Endothelial cell of umbilical vein (primary cell): ENCODE measurements around the gene NELL2. TPM values are rescaled to one million over a fixed set of nuclear protein-coding genes. Genes with fewer than 3 reads are reported as not detected.

ENCODE experiments used
- BruUV-seq: library from RNA; stranded (reverse); fragments of 400-500 nt; replicated peaks from 2 replicates; lab custom pipeline; 2021; lab: Mats Ljungman, UMichigan
- CTCF ChIA-PET: fragments of 300-600, 350-600 bp; sonication (Branson Sonifier 250); formaldehyde crosslinking; loops from one replicate; lab custom pipeline; 2021; ENCODE audit warnings: antibody characterized with exemption, inconsistent platforms; lab: Charles Lee
- POLR2A ChIA-PET: fragments of 300-600, 350-600 bp; sonication (Branson Sonifier 250); formaldehyde crosslinking; loops from one replicate; lab custom pipeline; 2021; ENCODE audit warnings: antibody characterized with exemption, inconsistent platforms; lab: Charles Lee
- DNase-seq: peaks from one replicate; pipeline ENCODE4 v3.0.0-alpha.2; 2011; ENCODE audit warnings: low read depth, low spot score
- FAIRE-seq: peaks from 2 replicates; lab custom pipeline; 2011; peaks lifted over from hg19 to GRCh38; lab: Jason Lieb, UNC
- H2AFZ ChIP-seq: 2 replicates; pipeline ENCODE4 v1.6.0; 2012; ENCODE audit warnings: low read depth, low read length, control low read depth, inconsistent platforms
- H3K27ac ChIP-seq: 2 replicates; pipeline ENCODE4 v1.5.1; 2011; ENCODE audit warnings: low read depth, mild to moderate bottlenecking, control low read depth, low read length, moderate library complexity; ENCODE audit not compliant: insufficient read depth
- H3K27me3 ChIP-seq, 2 experiments: 2 replicates each; pipeline versions ENCODE4 v1.6.0 to v1.6.1; 2011; ENCODE audit warnings: low read length in 2 of 2, mixed read lengths in 1 of 2; ENCODE audit not compliant: control insufficient read depth in 2 of 2, insufficient read depth in 2 of 2
- H3K36me3 ChIP-seq, 2 experiments: 2 replicates in 1 of 2; 3 replicates in 1 of 2; pipeline ENCODE4 v1.5.1; 2011; ENCODE audit warnings: low read length in 2 of 2, mild to moderate bottlenecking in 1 of 2, moderate library complexity in 1 of 2; ENCODE audit not compliant: control insufficient read depth in 2 of 2, insufficient read depth in 2 of 2; ENCODE audit errors: extremely low read depth in 1 of 2
- H3K4me1 ChIP-seq: 3 replicates; pipeline ENCODE4 v1.5.1; 2011; ENCODE audit warnings: mild to moderate bottlenecking, low read length; ENCODE audit not compliant: control insufficient read depth, insufficient read depth; ENCODE audit errors: extremely low read depth
- H3K4me2 ChIP-seq: 2 replicates; pipeline ENCODE4 v1.6.1; 2011; ENCODE audit warnings: low read length, control low read depth, mixed read lengths; ENCODE audit not compliant: insufficient read depth
- H3K4me3 ChIP-seq, 3 experiments: fragments of 200-600 bp in 1 of 3; sonication (generic), shearing (Covaris generic) in 1 of 3; replicated peaks in 1 of 3; 2 replicates each; pipeline ENCODE4 v1.5.1; 2011 to 2016; ENCODE audit warnings: control low read depth in 3 of 3, low read length in 3 of 3, mild to moderate bottlenecking in 2 of 3, inconsistent platforms in 1 of 3, low read depth in 1 of 3, moderate library complexity in 1 of 3; ENCODE audit not compliant: insufficient read depth in 1 of 3
- H3K79me2 ChIP-seq: 2 replicates; pipeline ENCODE4 v1.6.0; 2012; ENCODE audit warnings: low read length, inconsistent platforms; ENCODE audit not compliant: control insufficient read depth, insufficient read depth
- H3K9ac ChIP-seq: replicated peaks from 2 replicates; pipeline ENCODE3; 2011; ENCODE audit warnings: low read length, control low read depth; ENCODE audit not compliant: insufficient read depth; ENCODE audit errors: extremely low read depth
- H3K9me1 ChIP-seq: replicated peaks from 3 replicates; pipeline ENCODE4 v1.6.0; 2011; ENCODE audit warnings: mild to moderate bottlenecking, low read length; ENCODE audit not compliant: control insufficient read depth, insufficient read depth; ENCODE audit errors: extremely low read depth
- H3K9me3 ChIP-seq: replicated peaks from 2 replicates; pipeline ENCODE4 v1.5.1; 2012; ENCODE audit warnings: low read length, inconsistent platforms; ENCODE audit not compliant: control insufficient read depth, insufficient read depth
- H4K20me1 ChIP-seq: replicated peaks from 2 replicates; pipeline ENCODE3; 2011; ENCODE audit warnings: mild to moderate bottlenecking, low read length; ENCODE audit not compliant: control insufficient read depth, insufficient read depth; ENCODE audit errors: extremely low read depth
- EZH2 ChIP-seq: IDR thresholded peaks from 2 replicates; pipeline ENCODE4 v1.6.1; 2012; ENCODE audit warnings: borderline replicate concordance, low read depth, mild to moderate bottlenecking, moderate library complexity, low read length, inconsistent platforms; ENCODE audit not compliant: severe bottlenecking
- FOS ChIP-seq: IDR thresholded peaks from 2 replicates; pipeline ENCODE4 v1.6.1; 2011; ENCODE audit warnings: mild to moderate bottlenecking, low read length, moderate library complexity, borderline replicate concordance; ENCODE audit not compliant: insufficient read depth
- GATA2 ChIP-seq: IDR thresholded peaks from 2 replicates; pipeline ENCODE4 v1.7.0; 2011; ENCODE audit warnings: low read depth, mild to moderate bottlenecking, moderate library complexity, mixed read lengths, low read length; ENCODE audit not compliant: insufficient read length, insufficient read depth
- JUN ChIP-seq: IDR thresholded peaks from 2 replicates; pipeline ENCODE4 v1.6.1; 2011; ENCODE audit warnings: borderline replicate concordance, low read depth; ENCODE audit not compliant: insufficient read length, insufficient read depth
- MAX ChIP-seq: IDR thresholded peaks from 2 replicates; pipeline ENCODE4 v1.6.1; 2011; ENCODE audit not compliant: insufficient read depth, insufficient read length
- MYC ChIP-seq: IDR thresholded peaks from one replicate; pipeline ENCODE4 v1.6.1; 2011; ENCODE audit warnings: mild to moderate bottlenecking, low read depth, low read length
- POLR2A ChIP-seq: IDR thresholded peaks from 2 replicates; pipeline ENCODE4 v1.6.1; 2012; ENCODE audit warnings: low read depth, mild to moderate bottlenecking, control low read depth, low read length
- POLR2AphosphoS5 ChIP-seq: IDR thresholded peaks from 2 replicates; pipeline ENCODE4 v1.6.1; 2012; ENCODE audit warnings: low read depth, mild to moderate bottlenecking, control low read depth, low read length, moderate library complexity; ENCODE audit not compliant: insufficient read depth
- dilution Hi-C: fragments of 300-500 bp; cut with MboI; formaldehyde crosslinking; loops from one replicate; pipeline ENCODE4 v1.15.0; 2019; ENCODE audit warnings: low sequenced_read_pairs; ENCODE audit not compliant: extremely low pct_ligation_motif_present
- intact Hi-C: fragments of 100-400 bp; cut with micrococcal nuclease; formaldehyde crosslinking; loops from one replicate; pipeline ENCODE4 v1.10.0; 2022
- polyA plus RNA-seq, 4 experiments: library from polyadenylated mRNA; depleted of rRNA in 3 of 4; stranded (reverse) in 3 of 4; unstranded in 1 of 4; fragments of >200 nt; gene quantifications; 2 replicates each; pipeline versions ENCODE4 v1.2.1 to v1.2.3, GENCODE V29; 2011 to 2012; ENCODE audit warnings: missing spikeins in 1 of 4
- total RNA-seq: library from RNA; stranded (reverse); gene quantifications from 2 replicates; pipeline ENCODE4 v1.2.3, GENCODE V29; 2021
- TF ChIP-seq, protein P1 (sequence below), 2 donors: IDR thresholded peaks; 1 replicate in 1 of 2; 2 replicates in 1 of 2; pipeline ENCODE4 v1.5.1; 2011; ENCODE audit warnings: low read length in 2 of 2, mild to moderate bottlenecking in 2 of 2, moderate library complexity in 2 of 2, control low read depth in 1 of 2, inconsistent platforms in 1 of 2, low read depth in 1 of 2; ENCODE audit not compliant: insufficient read depth in 1 of 2; ENCODE audit errors: extremely low read depth in 1 of 2

Gene NELL2
- total and polyA plus RNA-seq, 2 donors (not counting 3 experiments of a cell fraction or from before 2014, with no cell fraction given): 0.11 to 0.49 TPM

- TF ChIP-seq, protein P1, sequence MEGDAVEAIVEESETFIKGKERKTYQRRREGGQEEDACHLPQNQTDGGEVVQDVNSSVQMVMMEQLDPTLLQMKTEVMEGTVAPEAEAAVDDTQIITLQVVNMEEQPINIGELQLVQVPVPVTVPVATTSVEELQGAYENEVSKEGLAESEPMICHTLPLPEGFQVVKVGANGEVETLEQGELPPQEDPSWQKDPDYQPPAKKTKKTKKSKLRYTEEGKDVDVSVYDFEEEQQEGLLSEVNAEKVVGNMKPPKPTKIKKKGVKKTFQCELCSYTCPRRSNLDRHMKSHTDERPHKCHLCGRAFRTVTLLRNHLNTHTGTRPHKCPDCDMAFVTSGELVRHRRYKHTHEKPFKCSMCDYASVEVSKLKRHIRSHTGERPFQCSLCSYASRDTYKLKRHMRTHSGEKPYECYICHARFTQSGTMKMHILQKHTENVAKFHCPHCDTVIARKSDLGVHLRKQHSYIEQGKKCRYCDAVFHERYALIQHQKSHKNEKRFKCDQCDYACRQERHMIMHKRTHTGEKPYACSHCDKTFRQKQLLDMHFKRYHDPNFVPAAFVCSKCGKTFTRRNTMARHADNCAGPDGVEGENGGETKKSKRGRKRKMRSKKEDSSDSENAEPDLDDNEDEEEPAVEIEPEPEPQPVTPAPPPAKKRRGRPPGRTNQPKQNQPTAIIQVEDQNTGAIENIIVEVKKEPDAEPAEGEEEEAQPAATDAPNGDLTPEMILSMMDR (IDR thresholded peaks at IDR 0.05; ENCODE audit: extremely low read depth in 1 of 2, insufficient read depth in 1 of 2, low read depth in 1 of 2, low read length in 2 of 2): no peak
- no peak for TF ChIP-seq POLR2AphosphoS5
- TF ChIP-seq MAX: no peak
- no peak for TF ChIP-seq POLR2A
- TF ChIP-seq EZH2: no peak
- no peak for TF ChIP-seq GATA2
- no peak for TF ChIP-seq FOS
- TF ChIP-seq MYC: no peak
- TF ChIP-seq JUN: no peak
- intact Hi-C loops: no loop called here
- Histone ChIP-seq H3K9ac (no peak overlapping the region), H3K4me1 (no peaks in the 10 kb centered on the region), H3K9me3 (no peaks in the 10 kb centered on the region), H3K27me3 (no peaks in the 10 kb centered on the region), H3K36me3 (no peaks in the 10 kb centered on the region), H3K4me2 (no peak overlapping the region), H4K20me1 (no peaks in the 10 kb centered on the region), H3K9me1 (no peaks in the 10 kb centered on the region), H3K4me3 (no peak overlapping the region), H2AFZ (no peak overlapping the region), H3K79me2 (no peaks in the 10 kb centered on the region), H3K27ac (no peak overlapping the region)
- DNase-seq: no peak
- dilution Hi-C loops: no loop called here
- BruUV-seq: no TSS peak
- POLR2A ChIA-PET: no interaction called here
- CTCF ChIA-PET: no interaction called here
- FAIRE-seq: no peak
Observed at GRCh38 chr12:44804068-44804467, 72.0 kb downstream of the NELL2 start.
